Prostate gland (tissue), 2 donors: Measurements from ENCODE around the gene RABGAP1. TPM values are rescaled to one million over a fixed set of nuclear protein-coding genes. Genes with fewer than 3 reads are reported as not detected.

ENCODE experiments used
- DNase-seq: peaks from one replicate; pipeline ENCODE4 v3.0.0-alpha.2; 2019; ENCODE audit warnings: low spot score
- H3K27ac ChIP-seq, 2 donors: fragments of 200-600 bp; sonication (generic); 2 replicates each; pipeline ENCODE4 v1.5.1; 2017 to 2019
- H3K27me3 ChIP-seq: fragments of 200-600 bp; sonication (generic); replicated peaks from 2 replicates; pipeline ENCODE4 v1.5.1; 2019; ENCODE audit not compliant: insufficient read depth
- H3K36me3 ChIP-seq, 2 donors: fragments of 200-600 bp; sonication (generic); 1 replicate in 1 of 2; 2 replicates in 1 of 2; pipeline versions ENCODE4 v1.5.1 to v1.8.1; 2017 to 2019
- H3K4me1 ChIP-seq: fragments of 200-600 bp; sonication (generic); replicated peaks from 2 replicates; pipeline ENCODE4 v1.5.1; 2019
- H3K4me3 ChIP-seq, 2 donors: fragments of 200-600 bp; sonication (generic); 2 replicates each; pipeline ENCODE4 v1.5.1; 2017 to 2019
- H3K9me3 ChIP-seq: fragments of 200-600 bp; sonication (generic); 2 replicates; pipeline ENCODE4 v1.5.1; 2017
- CTCF ChIP-seq, 4 experiments: fragments of 200-600 bp in 2 of 4; fragments of 450-650 bp in 2 of 4; sonication (generic) in 2 of 4; IDR thresholded peaks; 1 replicate in 3 of 4; 2 replicates in 1 of 4; pipeline ENCODE4 v1.5.1; 2016 to 2019; ENCODE audit warnings: antibody characterized with exemption in 4 of 4, mild to moderate bottlenecking in 2 of 4, moderate library complexity in 2 of 4
- POLR2A ChIP-seq: fragments of 450-650 bp; IDR thresholded peaks from one replicate; pipeline ENCODE4 v1.6.1; 2016; ENCODE audit warnings: antibody characterized with exemption, mild to moderate bottlenecking
- POLR2AphosphoS5 ChIP-seq: sonication (generic); formaldehyde crosslinking; IDR thresholded peaks from one replicate; pipeline ENCODE4 v1.6.1; 2017; ENCODE audit warnings: antibody characterized with exemption
- WGBS: methylation state at CpG from one replicate; pipeline ENCODE4 v1.1.5; 2018; 5-methylcytosine and 5-hydroxymethylcytosine counted together
- intact Hi-C: fragments of 100-400 bp; cut with DNase I; formaldehyde crosslinking; loops from one replicate; pipeline ENCODE4 v1.14.2; 2022
- total RNA-seq, 2 donors: library from RNA; depleted of rRNA; stranded (reverse); fragments of >200 nt; gene quantifications; one replicate each; pipeline ENCODE4 v1.1.0, GENCODE V29; 2016

RABGAP1 gene
- total RNA-seq, 2 donors from 2014 or later: 59.8 to 104 TPM

GRCh38 chr9:123061216-123061615 is 120.4 kb downstream of the RABGAP1 start:
- no peak for TF ChIP-seq POLR2AphosphoS5
- no peak for TF ChIP-seq CTCF (IDR thresholded peaks at IDR 0.05)
- TF ChIP-seq POLR2A: no peak
- Histone ChIP-seq H3K9me3 (no peaks in the 10 kb centered on the region), H3K36me3 (no peaks in the 10 kb centered on the region), H3K4me3 (no peak overlapping the region), H3K4me1 (no peaks in the 10 kb centered on the region), H3K27me3 (no peaks in the 10 kb centered on the region), H3K27ac (no peak overlapping the region)
- no peak for DNase-seq
- intact Hi-C loops: no loop called here
- WGBS: 97% methylated on average over 7 of the region's 7 CpGs

- 85% methylated on average over 7 of the region's 7 CpGs for WGBS
- TF ChIP-seq POLR2AphosphoS5 (no peak), POLR2A (no peak), CTCF (IDR thresholded peaks at IDR 0.05) (no peak)
- no peak for DNase-seq
- Histone ChIP-seq H3K4me1 (no peaks in the 10 kb centered on the region), H3K4me3 (no peak overlapping the region), H3K27ac (no peak overlapping the region), H3K36me3 (no peaks in the 10 kb centered on the region), H3K27me3 (no peaks in the 10 kb centered on the region), H3K9me3 (no peaks in the 10 kb centered on the region)
- intact Hi-C loops: no loop called here
These were observed 121.7 kb downstream of the RABGAP1 start for GRCh38 chr9:123062351-123063176.

- 46% methylated on average over 2 of the region's 2 CpGs for WGBS
These were observed 122.4 kb downstream of the RABGAP1 start for GRCh38 chr9:123063177-123063598.

GRCh38 chr9:123063896-123064295 is 123.1 kb downstream of the RABGAP1 start:
- TF ChIP-seq POLR2AphosphoS5 (no peak), POLR2A (no peak), CTCF (IDR thresholded peaks at IDR 0.05) (no peak)
- intact Hi-C loops: no loop called here
- Histone ChIP-seq H3K36me3 (no peaks in the 10 kb centered on the region), H3K4me1 (no peaks in the 10 kb centered on the region), H3K9me3 (no peaks in the 10 kb centered on the region), H3K4me3 (no peak overlapping the region), H3K27me3 (no peaks in the 10 kb centered on the region), H3K27ac (no peak overlapping the region)
- 95% methylated on average over 11 of the region's 11 CpGs for WGBS
- DNase-seq: no peak

More at GRCh38 chr9:123063177-123063598, 122.4 kb downstream of the RABGAP1 start:
- no peaks in the 10 kb centered on the region for H3K9me3 ChIP-seq
- H3K4me1 ChIP-seq: no peaks in the 10 kb centered on the region
- intact Hi-C loops: no loop called here
- H3K27me3 ChIP-seq: no peaks in the 10 kb centered on the region
- TF ChIP-seq CTCF (IDR thresholded peaks at IDR 0.05) (no peak), POLR2AphosphoS5 (no peak), POLR2A (no peak)
- H3K36me3 ChIP-seq: no peaks in the 10 kb centered on the region
- no peak overlapping the region for H3K4me3 ChIP-seq
- no peak overlapping the region for H3K27ac ChIP-seq
- DNase-seq: no peak

- H3K36me3 ChIP-seq: no peaks in the 10 kb centered on the region
- no peaks in the 10 kb centered on the region for H3K4me1 ChIP-seq
- TF ChIP-seq CTCF (IDR thresholded peaks at IDR 0.05) (no peak), POLR2A (no peak), POLR2AphosphoS5 (no peak)
- no peak overlapping the region for H3K27ac ChIP-seq
- intact Hi-C loops: no loop called here
- DNase-seq: no peak
- WGBS: 58% methylated on average over 2 of the region's 2 CpGs
- H3K27me3 ChIP-seq: no peaks in the 10 kb centered on the region
- no peaks in the 10 kb centered on the region for H3K9me3 ChIP-seq
- H3K4me3 ChIP-seq: no peak overlapping the region
These were observed 123.9 kb downstream of the RABGAP1 start for GRCh38 chr9:123064716-123065115.
